Psoas muscle (tissue), 8 donors: ENCODE results near the gene AKAP6. TPM values are rescaled to one million over a fixed set of nuclear protein-coding genes. Genes with fewer than 3 reads are reported as not detected.

Experiments used
- ATAC-seq, 4 donors: fragments of 200-7000 bp; cut with Tn5 transposase; one replicate each; pipeline ENCODE4 v1.9.1; 2020; ENCODE audit warnings: moderate library complexity in 3 of 4, mild to moderate bottlenecking in 2 of 4
- DNase-seq, 2 donors: peaks; one replicate each; pipeline ENCODE4 v3.0.0-alpha.2; 2020
- H3K27ac ChIP-seq: fragments of 200-600 bp; one replicate; pipeline ENCODE4 v1.8.0; 2022
- H3K27me3 ChIP-seq, 3 donors: fragments of 200-600 bp in 1 of 3; one replicate each; pipeline versions ENCODE4 v1.6.1 to v1.8.0; 2013 to 2022; ENCODE audit warnings: low read length in 2 of 3, mild to moderate bottlenecking in 2 of 3, moderate library complexity in 1 of 3; ENCODE audit not compliant: insufficient read depth in 3 of 3
- H3K36me3 ChIP-seq, 2 donors: fragments of 200-600 bp in 1 of 2; one replicate each; pipeline versions ENCODE4 v1.6.1 to v1.8.0; 2013 to 2022; ENCODE audit warnings: low read depth in 1 of 2, mild to moderate bottlenecking in 1 of 2, moderate library complexity in 1 of 2; ENCODE audit not compliant: insufficient read depth in 1 of 2
- H3K4me1 ChIP-seq: fragments of 200-600 bp; one replicate; pipeline ENCODE4 v1.8.0; 2022
- H3K4me3 ChIP-seq: fragments of 200-600 bp; one replicate; pipeline ENCODE4 v1.8.0; 2022; ENCODE audit warnings: mild to moderate bottlenecking
- H3K9me3 ChIP-seq: fragments of 200-600 bp; one replicate; pipeline ENCODE4 v1.8.0; 2022
- CTCF ChIP-seq: fragments of 200-600 bp; IDR thresholded peaks from one replicate; pipeline ENCODE4 v1.8.0; 2022; ENCODE audit warnings: antibody characterized with exemption
- WGBS, 3 donors: extraction: QIAGEN DNeasy Blood & Tissue Kit; methylation state at CpG; one replicate each; pipeline versions ENCODE4 v1.1.6 to v1.1.7; 2013; 5-methylcytosine and 5-hydroxymethylcytosine counted together
- intact Hi-C, 2 donors: fragments of 100-400 bp; cut with DNase I; formaldehyde crosslinking; loops; one replicate each; pipeline versions ENCODE4 v1.11.0 to v1.14.2; 2022
- polyA plus RNA-seq, 3 donors: library from polyadenylated mRNA; stranded (reverse); fragments of 200-250 nt; gene quantifications; one replicate each; pipeline ENCODE4 v1.2.3, GENCODE V29; 2013
- total RNA-seq, 4 donors: library from RNA; stranded (reverse); fragmentation: NEBNext Ultra II Directional in 2 of 4; extraction: Animal tissue kit (Norgen Biotek cat#: 25700) in 2 of 4; gene quantifications; one replicate each; pipeline versions ENCODE4 v1.2.1 to v1.2.4, GENCODE V29; 2021 to 2023
- donor health status: healthy with polysubstance abuse.
- donor health status: DM: no; HTN: no; CAD: no; lungs with moderate emphysema.
- donor health status: Bipolar disorder and iron deficiency.
- donor health status: healthy.
- donor health status: DM: yes; HTN: yes; CAD: no.
- donor health status: DM: no; HTN: no; CAD: no.
- donor health status: DM: no; HTN: no; CAD: no.
- donor health status: DM: yes; HTN: yes; CAD: no.

AKAP6 gene
- total and polyA plus RNA-seq, 7 donors: 9.1 to 173 (median 113) TPM

- Histone ChIP-seq H3K4me1 (peaks cover under 1% of the 10 kb centered on the region), H3K27ac (no peak overlapping the region), H3K9me3 (no peaks in the 10 kb centered on the region), H3K27me3 (no peaks in the 10 kb centered on the region), H3K4me3 (no peak overlapping the region), H3K36me3 (peaks cover 0 to 27% of the 10 kb centered on the region in 2 donors)
- no peak for DNase-seq
- peak; percentile 48 to 68 (median 62) for ATAC-seq
- no peak for TF ChIP-seq CTCF
- intact Hi-C loops: no loop called here
- WGBS, 3 donors: 38 to 56% (median 44%) methylated on average over 3 of the region's 3 CpGs
These were observed 364.0 kb downstream of the AKAP6 start for GRCh38 chr14:32693114-32693513.

GRCh38 chr14:32694795-32695449 lies 365.8 kb downstream of the AKAP6 start:
- Histone ChIP-seq H3K4me1 (no peaks in the 10 kb centered on the region), H3K27ac (no peak overlapping the region), H3K27me3 (no peaks in the 10 kb centered on the region), H3K36me3 (peaks cover 0 to 33% of the 10 kb centered on the region in 2 donors), H3K9me3 (no peaks in the 10 kb centered on the region), H3K4me3 (no peak overlapping the region)
- ATAC-seq: no peak
- intact Hi-C loops: no loop called here
- no peak for TF ChIP-seq CTCF
- 46 to 66% (median 65%) methylated on average over 3 of the region's 3 CpGs for WGBS, 3 donors
- no peak for DNase-seq

- DNase-seq: no peak
- Histone ChIP-seq H3K4me1 (peaks cover 2% of the 10 kb centered on the region), H3K36me3 (peaks cover 0 to 33% of the 10 kb centered on the region in 2 donors), H3K9me3 (no peaks in the 10 kb centered on the region), H3K27me3 (no peaks in the 10 kb centered on the region), H3K4me3 (no peak overlapping the region), H3K27ac (no peak overlapping the region)
- 89 to 97% (median 91%) methylated on average over 3 of the region's 3 CpGs for WGBS, 3 donors
- intact Hi-C loops: no loop called here
- no peak for ATAC-seq
- no peak for TF ChIP-seq CTCF
These were observed 367.4 kb downstream of the AKAP6 start for GRCh38 chr14:32696325-32697091.

GRCh38 chr14:32697114-32697513 lies 368.0 kb downstream of the AKAP6 start:
- no peak overlapping the region for H3K27ac ChIP-seq
- no peak for DNase-seq
- H3K4me3 ChIP-seq: no peak overlapping the region
- H3K27me3 ChIP-seq: no peaks in the 10 kb centered on the region
- 81 to 88% (median 83%) methylated on average over 2 of the region's 2 CpGs for WGBS, 3 donors
- peaks cover 0 to 33% of the 10 kb centered on the region in 2 donors for H3K36me3 ChIP-seq
- intact Hi-C loops: no loop called here
- no peak for ATAC-seq
- no peaks in the 10 kb centered on the region for H3K9me3 ChIP-seq
- H3K4me1 ChIP-seq: peaks cover 8% of the 10 kb centered on the region
- TF ChIP-seq CTCF: no peak
